Stimulated activated CD4-positive, alpha-beta T cell treated with anti-CD3 and anti-CD28 coated beads, Interleukin-12 subunit alpha, Interleukin-12 subunit beta, amount 100 ng/mL, for 24 hours (primary cell): Measurements from ENCODE around the gene ILK.

ENCODE experiments used
- DNase-seq, 2 experiments: peaks; one replicate each; pipeline ENCODE4 v3.0.0-alpha.2; 2020; ENCODE audit warnings: low read depth in 2 of 2

ILK gene

DNA sequence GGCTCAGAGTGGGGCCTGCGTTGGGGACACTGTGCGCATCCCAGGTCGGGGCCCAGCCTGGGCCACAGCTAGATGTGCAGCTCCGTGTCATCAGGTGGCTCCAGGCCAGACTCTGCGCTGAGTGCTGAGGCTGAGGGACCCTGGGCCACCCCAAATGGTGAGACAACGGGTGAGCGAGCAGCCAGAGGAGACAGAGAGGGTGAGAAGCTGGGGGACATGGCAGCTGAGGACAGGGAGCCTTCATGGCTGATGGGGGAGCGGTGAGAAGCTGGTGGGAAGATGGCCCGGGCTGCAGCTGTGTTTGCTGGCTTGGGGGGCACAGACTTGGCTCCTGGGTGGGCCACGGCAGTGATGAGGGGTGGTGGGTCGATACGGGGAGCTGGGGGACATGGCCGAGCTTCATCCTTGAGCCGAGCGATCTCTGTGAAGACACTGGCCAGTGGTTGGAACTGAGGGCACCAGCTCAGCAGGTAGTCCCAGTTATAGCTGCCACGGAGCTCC is 18.2 kb downstream of the ILK start:
- no peak for DNase-seq

DNA sequence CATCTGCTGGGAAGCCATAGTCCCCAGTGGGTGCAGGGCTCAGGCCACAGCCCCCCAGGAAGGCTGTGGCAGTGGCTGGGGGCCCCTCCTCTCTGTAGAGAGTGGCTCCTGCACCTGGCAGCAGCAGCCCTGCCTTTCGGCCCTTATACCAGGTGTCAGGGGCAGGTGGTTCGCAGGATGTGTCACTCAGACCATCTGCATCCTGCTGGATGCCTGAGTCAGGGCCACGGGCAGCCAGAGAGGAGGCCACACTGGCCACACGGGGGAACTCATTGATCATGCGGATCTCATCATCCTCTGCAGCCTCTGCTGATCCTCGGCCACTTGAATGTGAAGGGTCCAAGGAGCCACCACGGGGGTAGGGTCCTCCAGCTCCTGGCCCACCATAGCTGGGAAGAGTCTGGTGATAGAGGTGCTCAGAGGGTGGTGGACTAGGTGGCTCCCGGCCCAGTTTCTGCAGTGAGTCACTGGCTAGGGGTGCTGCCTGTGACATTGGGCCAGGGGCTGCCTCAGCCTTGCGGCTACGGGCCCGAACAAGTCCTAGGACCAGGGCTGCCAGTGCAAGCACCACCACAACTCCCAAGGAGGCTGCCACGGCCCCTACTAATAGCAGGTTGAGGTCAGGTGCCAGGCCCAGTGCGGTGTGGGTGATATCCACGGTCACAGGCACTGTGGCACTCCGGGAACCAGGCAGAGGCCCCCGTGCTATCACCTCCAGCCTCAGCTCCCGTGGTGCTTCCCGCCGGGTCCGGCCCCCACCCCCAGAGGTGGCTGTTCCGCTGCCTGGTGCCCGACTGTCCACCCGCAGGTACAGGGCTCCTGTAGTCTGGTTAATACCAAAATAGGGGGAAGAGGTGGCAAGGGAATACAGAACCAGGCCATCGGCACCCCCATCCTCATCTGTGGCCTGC is 18.9 kb downstream of the ILK start:
- DNase-seq: no peak

DNA sequence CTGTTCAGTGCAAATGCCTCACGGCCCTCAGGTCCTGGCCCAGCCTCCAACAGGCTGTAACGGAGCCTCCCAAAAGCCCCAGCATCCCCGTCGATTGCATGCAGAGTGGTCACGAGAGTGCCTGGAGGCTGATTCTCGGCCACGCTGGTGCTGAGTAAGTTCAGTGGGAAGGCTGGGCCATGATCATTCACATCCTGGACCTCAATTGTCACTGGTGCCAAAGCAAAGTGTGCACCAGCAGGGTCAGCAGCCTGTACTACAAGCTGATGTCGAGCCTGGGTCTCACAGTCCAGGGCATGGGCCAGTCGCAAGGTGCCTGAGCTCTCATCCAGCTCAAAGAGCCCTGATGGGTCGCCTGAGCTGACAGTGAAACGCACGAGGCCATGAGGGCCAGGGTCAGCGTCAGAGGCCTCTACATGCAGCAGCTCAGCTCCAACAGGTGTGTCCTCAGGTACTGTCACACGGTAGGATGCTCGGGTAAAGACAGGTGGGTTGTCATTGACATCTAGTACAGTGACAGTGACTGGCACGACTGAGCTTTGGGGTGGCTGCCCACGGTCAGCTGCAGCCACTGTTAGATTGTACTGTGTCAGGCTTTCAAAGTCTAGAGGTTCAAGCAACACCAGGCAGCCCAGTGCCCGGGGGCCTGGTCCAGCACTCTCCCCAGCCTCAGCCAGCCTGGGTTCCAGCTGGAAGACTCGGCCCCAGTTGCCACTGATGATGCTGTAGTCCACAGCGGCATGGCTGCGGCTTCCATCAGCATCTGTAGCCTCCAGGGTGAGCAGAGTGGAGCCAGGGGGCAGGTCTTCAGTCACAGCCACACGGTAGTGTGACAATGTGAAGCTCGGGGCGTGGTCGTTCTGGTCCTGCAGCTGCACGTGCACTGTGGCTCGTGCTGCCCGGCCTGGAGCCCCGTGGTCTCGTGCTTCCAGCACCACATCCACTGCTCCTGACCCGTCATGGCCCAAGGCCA is 20.1 kb downstream of the ILK start:
- DNase-seq: no peak

DNA sequence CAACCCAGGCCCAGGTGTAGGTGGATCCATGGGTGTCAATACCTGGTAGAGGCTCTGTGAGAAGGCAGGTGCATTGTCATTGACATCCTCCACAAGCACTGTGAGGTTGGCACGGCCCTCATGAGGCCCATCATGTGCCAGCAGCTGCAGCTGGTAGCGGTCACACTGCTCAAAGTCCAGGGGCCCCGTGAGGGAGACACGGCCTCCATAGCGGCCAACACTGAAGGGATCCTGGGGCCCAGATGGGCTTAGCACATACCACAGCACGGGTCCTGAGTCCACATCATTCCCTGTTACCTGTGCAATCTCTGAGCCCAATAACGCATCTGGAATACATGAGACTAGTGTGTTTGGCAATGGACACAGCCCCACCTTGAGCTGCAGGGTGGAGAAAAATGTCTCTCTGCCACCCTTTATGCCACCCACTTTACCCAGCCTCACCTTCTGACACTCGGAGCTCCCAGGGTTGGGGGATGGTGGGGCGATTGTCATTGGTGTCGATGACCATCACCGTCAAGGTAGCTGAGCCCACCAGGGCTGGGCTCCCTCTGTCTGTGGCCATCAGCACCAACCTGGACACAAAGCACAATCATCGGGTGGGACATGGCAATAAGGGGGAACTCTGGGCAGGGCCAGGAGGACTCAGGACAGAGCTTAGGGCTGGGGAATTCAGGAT is 21.7 kb downstream of the ILK start:
- DNase-seq: no peak

DNA sequence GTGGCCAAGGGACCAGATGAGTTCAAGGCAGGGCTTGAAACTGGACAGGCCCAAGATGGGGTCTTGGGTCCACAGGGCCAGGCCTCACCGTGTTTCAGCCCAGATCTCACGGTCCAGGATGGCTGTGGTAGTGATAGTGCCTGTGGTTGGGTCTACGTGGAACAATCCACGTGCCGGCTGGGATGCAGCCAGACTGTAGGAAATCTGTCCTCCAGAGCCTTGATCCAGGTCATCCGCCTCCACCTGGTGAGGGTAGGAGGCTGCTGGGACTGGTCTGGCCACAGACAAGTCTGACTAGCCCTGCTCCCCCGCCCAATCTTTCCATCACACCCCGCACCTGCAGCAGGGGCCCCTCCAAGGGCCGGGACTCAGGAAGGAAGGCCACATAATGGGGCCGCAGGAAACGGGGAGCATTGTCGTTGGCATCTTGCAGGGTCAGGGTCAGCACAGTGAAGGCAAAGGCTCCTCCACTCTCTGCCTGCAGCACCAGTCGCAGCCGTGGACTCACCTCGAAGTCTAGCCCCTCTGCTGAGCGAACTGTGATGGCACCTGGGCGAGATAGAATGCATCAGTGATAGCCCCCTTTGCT is 22.4 kb downstream of the ILK start:
- no peak for DNase-seq

DNA sequence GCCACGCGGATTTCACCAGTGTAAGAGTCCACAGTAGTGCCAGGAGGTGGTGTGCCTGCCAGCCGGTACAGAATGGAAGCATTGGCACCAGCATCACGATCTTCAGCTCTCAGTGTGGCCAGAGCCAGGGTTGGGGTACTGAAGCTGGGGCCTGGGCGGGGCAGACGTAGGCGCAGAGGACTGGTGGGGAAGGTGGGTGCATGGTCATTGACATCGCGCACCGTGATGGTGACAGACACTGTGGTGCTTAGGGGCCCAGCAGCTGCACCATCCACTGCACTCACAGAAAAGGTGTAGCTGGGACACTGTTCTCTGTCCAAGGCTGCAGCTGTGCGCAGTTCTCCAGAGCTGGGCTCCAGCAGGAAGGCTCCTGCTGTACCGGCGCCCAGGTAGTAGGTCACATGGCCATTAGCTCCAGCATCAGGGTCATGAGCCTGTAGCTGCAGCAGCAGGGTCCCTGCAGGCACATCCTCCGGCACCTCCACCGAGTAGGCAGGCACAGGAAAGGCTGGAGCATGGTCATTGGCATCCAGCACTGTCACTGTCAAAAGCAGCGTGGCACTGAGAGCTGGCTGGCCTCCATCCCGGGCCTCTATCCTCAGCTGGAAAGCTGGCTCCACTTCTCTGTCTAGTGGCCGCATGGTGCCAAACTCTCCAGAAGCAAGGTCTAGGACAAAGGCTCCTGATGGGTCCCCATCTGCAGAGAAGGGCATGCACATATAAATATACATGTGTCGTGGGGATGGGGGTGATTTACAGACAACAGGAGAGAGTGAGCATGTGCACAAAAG is 23.6 kb downstream of the ILK start:
- no peak for DNase-seq

DNA sequence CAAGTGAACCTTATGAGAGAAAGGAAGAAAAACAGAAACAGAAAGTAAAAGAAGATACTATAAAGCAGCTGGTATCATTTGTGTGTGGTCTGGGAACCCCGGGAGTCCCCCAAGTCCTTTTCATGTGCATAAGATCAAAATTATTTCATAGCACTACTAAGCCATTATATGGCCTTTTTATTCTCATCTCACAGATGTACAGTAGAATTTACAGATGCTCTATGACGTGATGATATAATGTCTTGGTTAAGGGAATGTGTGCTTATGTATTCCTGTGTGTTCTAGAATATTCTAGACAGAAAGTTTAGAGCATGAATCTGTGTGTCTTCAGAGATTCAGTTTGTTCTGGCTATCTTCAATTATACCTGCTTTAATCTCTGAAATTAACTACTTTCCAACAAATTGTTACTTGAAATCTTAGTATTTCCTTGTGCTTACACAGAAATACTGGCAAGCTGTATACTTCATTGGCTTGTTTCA is 24.2 kb downstream of the ILK start:
- no peak for DNase-seq

DNA sequence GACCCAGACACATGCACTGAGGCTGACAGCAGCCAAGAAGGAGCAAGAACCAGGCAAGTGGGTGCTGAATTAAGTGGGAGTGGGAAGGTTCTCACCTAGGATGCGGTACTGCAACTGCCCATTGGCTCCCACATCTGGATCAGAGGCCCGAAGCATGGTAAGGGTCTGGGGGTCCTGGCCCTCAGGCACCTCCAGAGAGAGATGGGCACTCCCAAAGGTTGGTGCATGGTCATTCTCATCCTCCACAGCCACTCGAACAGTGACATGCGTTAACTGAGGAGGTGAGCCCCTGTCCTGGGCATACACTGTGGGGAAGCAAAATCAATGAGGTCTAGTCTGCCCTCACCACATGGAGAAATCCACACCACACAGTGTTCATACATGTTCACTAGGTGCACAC is 25.0 kb downstream of the ILK start:
- DNase-seq: no peak

DNA sequence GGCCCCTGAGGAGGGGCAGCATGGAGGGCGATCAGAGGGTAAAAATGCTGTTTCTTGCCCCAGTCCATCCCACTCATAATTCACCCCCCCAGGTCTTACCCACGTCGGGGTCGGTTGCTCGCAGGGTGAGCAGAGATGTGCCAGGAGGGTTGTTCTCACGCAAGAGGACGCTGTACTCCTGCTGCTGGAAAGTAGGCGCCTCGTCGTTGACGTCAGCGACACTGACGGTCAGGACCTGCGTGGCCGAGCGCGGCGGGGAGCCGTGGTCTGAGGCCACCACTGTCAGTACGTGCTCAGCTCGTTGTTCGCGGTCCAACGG is 26.0 kb downstream of the ILK start:
- DNase-seq: no peak

DNA sequence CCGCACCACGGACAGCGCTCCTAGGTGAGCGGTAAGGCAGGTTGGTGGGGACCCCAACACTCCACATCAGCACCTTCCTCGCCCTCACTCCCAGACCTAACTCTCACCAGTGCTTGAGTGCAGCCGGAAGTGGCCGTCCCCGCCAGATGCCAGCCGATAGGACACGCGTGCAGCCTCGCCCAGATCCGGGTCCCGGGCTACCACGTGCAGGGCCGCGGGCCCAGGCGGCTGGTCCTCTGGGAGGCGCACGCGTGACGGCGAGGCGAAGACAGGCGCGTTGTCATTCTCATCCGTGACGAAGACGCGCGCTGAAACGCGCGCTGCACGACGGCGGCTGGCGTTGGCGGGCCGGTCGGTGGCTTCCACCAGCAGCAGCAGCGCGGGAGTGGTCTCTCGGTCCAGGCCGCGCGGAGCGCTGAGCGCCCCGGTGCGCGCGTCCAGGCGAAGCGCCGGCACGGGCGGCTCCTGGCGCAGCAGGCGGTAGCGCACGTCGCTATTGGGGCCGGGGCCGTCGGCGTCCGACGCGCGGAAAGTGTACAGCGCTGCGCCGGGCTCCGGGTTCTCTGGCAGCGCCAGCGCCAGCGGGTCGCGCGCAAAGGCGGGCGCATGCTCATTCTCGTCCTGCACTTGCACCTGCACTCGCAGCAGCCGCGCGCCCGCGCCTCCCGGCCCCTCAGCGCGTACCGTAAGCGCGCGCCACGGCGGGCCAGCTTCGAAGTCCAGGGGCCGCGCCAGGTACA is 26.5 kb downstream of the ILK start:
- DNase-seq: no peak

DNA sequence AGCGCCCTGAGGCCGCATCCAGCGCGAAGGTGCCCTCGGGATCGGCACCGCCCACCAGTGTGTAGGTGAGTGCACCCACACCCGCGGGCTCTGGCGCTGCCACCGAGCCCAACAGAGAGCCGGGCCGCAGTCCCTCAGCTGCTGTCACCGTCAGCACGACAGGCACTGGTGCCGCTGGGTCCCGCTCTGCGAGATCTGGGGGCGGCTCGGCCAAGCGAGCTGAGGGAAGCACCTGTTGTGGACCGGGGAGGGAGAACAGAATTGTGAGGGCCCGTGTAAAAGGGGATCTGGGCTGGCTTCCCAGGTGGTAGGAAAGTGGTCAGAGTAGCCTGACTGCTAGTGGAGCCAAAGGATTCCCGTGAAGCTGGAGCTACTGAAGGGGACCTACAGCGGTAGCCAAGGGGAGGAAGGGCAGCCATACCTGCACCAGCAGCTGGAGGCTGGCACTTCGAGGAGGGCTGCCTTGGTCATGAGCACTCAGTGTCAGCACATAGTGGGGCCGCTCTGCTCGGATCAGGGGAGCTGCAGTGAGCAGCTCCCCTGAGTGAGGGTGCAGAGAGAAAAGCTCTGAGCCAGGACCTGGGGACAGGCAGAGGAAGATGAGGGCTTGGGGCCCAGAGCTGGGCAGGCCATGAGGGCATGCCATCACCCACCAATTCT is 27.2 kb downstream of the ILK start:
- no peak for DNase-seq

DNA sequence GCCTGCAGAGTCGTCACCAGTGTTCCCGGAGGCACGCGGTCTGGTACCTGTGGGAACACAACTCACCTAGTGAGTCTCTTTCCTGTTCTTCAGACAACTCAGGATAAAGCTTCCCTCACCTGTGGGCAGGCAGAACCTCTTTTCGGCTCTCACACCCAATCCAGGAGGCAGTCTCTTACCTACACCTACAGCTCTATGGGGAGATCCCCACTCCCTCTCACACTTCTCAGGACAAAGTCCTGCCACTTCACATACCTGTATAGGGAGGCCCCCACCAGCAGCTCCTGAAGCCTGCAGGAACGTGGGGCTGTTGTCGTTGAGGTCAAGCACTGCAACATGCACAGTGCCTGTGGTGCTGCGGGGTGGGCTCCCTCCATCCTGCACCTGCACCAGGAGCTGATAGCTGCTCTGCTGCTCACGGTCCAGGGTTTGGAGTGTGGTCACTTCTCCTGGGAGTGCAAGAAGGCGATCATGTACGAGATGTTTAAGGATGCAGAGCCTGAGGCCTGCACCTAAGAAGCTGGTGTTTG is 27.9 kb downstream of the ILK start:
- no peak for DNase-seq

DNA sequence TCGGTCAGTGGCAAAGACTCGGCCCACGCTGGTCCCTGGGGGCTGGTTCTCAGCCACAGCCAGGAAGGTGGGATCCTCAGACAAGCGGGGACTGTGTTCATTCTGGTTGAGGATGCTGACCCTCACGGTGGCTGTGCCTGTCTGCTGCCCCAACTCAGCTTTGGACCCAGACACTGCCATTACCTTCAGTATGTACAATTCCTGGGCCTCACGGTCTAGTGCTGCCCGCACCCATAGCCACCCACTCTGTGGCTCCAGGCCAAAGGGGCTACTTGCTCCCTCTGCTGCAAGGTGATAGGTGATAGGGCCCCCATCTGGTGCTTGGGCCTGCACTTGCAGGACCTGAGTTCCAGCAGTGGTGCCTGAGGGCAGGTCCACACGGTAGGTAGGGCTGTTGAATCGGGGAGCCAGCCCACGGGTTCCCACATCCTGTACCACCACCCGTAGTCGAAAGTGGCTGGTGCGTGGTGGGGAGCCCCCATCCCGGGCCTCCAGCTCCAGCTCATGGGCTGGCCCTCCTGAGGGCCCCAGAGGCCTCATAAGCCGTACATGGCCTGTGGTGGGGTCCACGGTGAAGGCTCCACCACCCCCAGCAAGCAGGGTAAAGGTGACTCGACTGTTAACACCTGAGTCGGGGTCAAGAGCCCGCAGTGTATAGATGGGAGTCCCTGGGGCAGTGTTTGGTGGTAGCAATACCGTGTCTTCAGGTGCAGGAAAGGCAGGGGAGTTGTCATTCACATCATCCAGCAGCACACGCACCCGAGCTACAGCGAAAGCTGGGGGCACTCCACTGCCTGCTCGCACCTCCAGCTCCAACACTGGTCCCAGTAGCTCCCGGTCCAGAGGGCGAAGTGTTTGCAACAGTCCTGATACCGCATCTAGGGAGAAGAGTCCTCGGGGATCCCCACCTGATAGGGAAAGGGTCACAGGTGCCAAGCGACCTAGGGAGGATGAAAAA is 28.8 kb downstream of the ILK start:
- DNase-seq: no peak

DNA sequence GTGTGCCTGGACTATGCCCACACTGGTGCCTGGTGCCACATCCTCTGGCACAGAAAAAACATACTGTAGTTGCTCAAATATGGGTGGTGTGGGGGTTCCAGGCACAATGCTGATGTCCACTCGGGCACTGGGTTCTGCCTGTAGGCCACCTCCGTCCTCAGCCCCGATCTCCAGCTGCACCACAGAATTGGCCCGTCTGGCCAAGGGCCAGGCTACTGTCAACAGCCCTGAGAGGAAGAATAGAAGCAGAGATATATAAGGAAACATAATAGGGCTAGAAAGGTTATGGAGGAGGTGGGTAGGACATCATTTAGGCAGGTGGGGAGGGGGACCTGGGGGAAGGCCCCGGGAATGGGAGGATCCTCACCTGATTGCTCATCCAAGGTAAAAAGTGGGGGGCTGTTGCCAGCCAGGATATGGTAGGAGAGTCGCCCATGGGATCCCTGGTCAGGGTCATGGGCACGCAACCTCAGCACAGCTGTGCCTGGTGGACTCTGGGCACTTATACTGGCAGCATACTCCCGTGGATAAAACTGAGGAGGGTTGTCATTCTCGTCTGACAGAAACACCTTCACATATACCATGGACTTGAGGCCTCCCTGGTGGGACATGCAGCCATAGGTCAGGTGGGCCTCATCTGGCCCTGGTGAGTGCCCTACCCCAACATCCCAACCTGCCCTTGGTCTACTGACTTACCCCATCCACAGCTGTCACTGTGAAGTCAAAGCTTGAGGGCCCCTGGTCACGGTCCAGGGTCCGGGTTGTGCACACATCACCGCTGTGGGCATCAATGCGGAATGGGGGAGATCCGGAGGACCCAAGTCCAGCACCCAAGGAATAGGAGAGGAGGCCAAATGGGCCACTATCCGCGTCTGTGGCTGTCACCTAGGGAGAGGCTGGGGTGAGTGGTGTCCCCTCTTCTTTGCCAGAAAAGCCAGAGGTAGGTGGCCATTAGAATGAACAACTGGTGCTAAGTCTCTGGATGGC is 30.1 kb downstream of the ILK start:
- DNase-seq: no peak

DNA sequence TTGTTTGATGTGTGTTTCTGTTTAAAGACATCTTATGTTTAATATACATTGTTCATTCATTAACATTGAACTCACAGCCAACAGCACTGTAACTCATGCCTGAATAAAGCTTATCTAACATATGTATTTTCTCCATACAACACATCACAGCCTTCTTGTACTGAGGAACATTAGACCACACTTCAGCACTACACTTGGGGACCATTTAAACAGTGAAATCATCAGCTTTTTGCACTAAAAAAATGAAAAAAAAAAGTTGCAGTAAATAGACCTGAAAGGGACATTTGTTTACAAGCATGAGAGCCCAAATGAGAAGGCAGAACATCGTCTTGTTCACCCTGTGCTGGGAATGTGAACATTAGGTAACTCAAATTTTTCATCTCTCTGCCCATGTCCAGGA is 31.0 kb downstream of the ILK start:
- DNase-seq: no peak

DNA sequence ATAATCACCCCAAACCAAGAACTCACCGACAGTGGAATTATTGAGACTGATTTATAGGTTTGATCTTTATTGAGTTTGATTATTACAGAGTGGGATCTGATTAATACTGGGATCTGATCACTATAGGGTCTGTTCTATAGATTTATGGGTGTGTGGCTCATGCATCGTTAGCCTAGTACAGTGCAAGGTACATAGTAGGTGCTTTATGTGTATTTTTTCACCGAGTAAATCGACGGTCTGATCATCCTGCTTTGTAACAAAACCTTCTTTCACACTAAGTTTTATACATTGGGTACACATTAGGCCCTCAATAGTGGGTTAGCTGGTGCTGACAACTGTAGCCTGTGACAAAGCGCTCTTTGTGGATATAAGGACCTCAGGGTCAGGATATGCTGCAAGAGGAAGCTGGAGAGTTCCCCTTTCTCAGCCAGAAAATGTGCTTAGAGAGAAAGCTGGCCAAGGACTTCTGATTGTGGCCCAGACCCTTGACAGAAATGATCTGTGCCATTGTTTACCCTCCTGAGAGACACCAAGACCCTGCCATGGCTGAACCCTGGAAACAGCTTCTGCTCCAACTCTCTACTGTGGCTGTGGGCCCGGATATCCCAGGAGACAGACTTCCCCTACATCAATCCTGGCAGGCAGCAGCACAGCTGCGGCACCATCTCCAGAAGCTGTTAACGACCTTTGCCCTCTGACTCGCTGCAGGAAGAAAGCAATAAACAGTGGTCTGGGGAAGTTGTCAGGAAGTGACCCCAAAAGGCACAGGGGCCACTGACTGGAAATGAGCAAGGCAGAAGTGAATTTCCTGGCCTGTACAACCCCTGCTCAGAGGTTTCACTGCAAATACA is 31.7 kb downstream of the ILK start:
- DNase-seq: no peak
